Activated CD4-positive, alpha-beta T cell treated with anti-CD3 and anti-CD28 coated beads, Interleukin-2, amount 50 U/mL, for 24 hours (primary cell): ENCODE data around the gene ZNF311.
"Not testable (repeated sequence)": the region's sequence is repeated elsewhere in the genome, so short reads cannot be mapped to it uniquely, and the experiment has no call there.

Experiments used
- DNase-seq, 2 donors: peaks; one replicate each; pipeline ENCODE4 v3.0.0-alpha.2; 2020; ENCODE audit warnings: low read depth in 1 of 2, low spot score in 1 of 2

The ZNF311 gene

GRCh38 chr6:28983838-28984237, 21.3 kb downstream of the ZNF311 start:
- DNase-seq: no peak

- DNase-seq: no peak
These were observed 22.4 kb downstream of the ZNF311 start for GRCh38 chr6:28982476-28983266.

- DNase-seq: peak; percentile 72 to 75
These were observed 23.2 kb downstream of the ZNF311 start for GRCh38 chr6:28981833-28982475.

- peak; percentile 77 to 79 for DNase-seq
These were observed 23.7 kb downstream of the ZNF311 start for GRCh38 chr6:28981431-28981832.

- peak in 1 of 2 donors; percentile 37 for DNase-seq
These were observed 24.2 kb downstream of the ZNF311 start for GRCh38 chr6:28980852-28981430.

- DNase-seq: no peak
These were observed 24.8 kb downstream of the ZNF311 start for GRCh38 chr6:28980137-28980851.

GRCh38 chr6:28979679-28980078, 25.4 kb downstream of the ZNF311 start:
- no peak for DNase-seq

GRCh38 chr6:28978959-28979561, 26.1 kb downstream of the ZNF311 start:
- no peak for DNase-seq

GRCh38 chr6:28978133-28978491, 27.0 kb downstream of the ZNF311 start:
- DNase-seq: no peak

- DNase-seq: no peak
These were observed 27.6 kb downstream of the ZNF311 start for GRCh38 chr6:28977341-28978132.

- no peak for DNase-seq
These were observed 28.4 kb downstream of the ZNF311 start for GRCh38 chr6:28976677-28977076.

GRCh38 chr6:28974505-28974904, 30.6 kb downstream of the ZNF311 start:
- no peak for DNase-seq

- not testable (repeated sequence) for DNase-seq
These were observed 35.1 kb downstream of the ZNF311 start for GRCh38 chr6:28970056-28970455.

- DNase-seq: no peak
These were observed 36.0 kb downstream of the ZNF311 start for GRCh38 chr6:28969129-28969528.

GRCh38 chr6:28968476-28968875, 36.6 kb downstream of the ZNF311 start:
- DNase-seq: no peak

GRCh38 chr6:28965706-28966105, 39.4 kb downstream of the ZNF311 start:
- no peak for DNase-seq

- DNase-seq: no peak
These were observed 44.1 kb downstream of the ZNF311 start for GRCh38 chr6:28960846-28961500.

GRCh38 chr6:28958561-28959243, 46.4 kb downstream of the ZNF311 start:
- not testable (repeated sequence) for DNase-seq

GRCh38 chr6:28957795-28958314, 47.3 kb downstream of the ZNF311 start:
- not testable (repeated sequence) for DNase-seq
